Endothelial cell of hepatic sinusoid (primary cell): ENCODE results near the gene HOGA1.

Experiments used
- in situ Hi-C: cut with HindIII; loops from 2 replicates; pipeline ENCODE4 v1.10.0; 2017; ENCODE audit warnings: low sequenced_read_pairs

HOGA1 gene

GRCh38 chr10:97578171-97578844 lies 5.9 kb upstream of the HOGA1 start:
- in situ Hi-C loops = no loop called here

- in situ Hi-C loops = no loop called here
Measured at GRCh38 chr10:97580421-97581367, 3.5 kb upstream of the HOGA1 start.

GRCh38 chr10:97582169-97582568 lies 2.0 kb upstream of the HOGA1 start:
- in situ Hi-C loops = no loop called here

GRCh38 chr10:97583476-97583875 lies 713 bp upstream of the HOGA1 start:
- in situ Hi-C loops = no loop called here

GRCh38 chr10:97584798-97585438 lies 729 bp downstream of the HOGA1 start:
- in situ Hi-C loops = no loop called here

GRCh38 chr10:97585439-97585811 lies 1.2 kb downstream of the HOGA1 start:
- in situ Hi-C loops = no loop called here

GRCh38 chr10:97587183-97587582 lies 3.0 kb downstream of the HOGA1 start:
- in situ Hi-C loops = no loop called here

GRCh38 chr10:97589479-97589878 lies 5.3 kb downstream of the HOGA1 start, which contains the start of gene C10orf62:
C10orf62 (plus strand) TSS chr10:97589721; CDS start chr10:97589898, 177 bp downstream.
- in situ Hi-C loops = no loop called here

- in situ Hi-C loops = no loop called here
Measured at GRCh38 chr10:97590082-97590747, 6.0 kb downstream of the HOGA1 start.

GRCh38 chr10:97590748-97591495 lies 6.7 kb downstream of the HOGA1 start:
- in situ Hi-C loops = no loop called here

- in situ Hi-C loops = no loop called here
Measured at GRCh38 chr10:97593421-97593820, 9.2 kb downstream of the HOGA1 start.

GRCh38 chr10:97596101-97597082 lies 12.2 kb downstream of the HOGA1 start:
- in situ Hi-C loops = loop anchor here (5.0 kb wide), 1 partner anchor 34 kb away; no protein-coding TSS in a partner anchor

GRCh38 chr10:97597778-97598177 lies 13.6 kb downstream of the HOGA1 start:
- in situ Hi-C loops = loop anchor here (5.0 kb wide), 1 partner anchor 35 kb away; no protein-coding TSS in a partner anchor

GRCh38 chr10:97598407-97599271 lies 14.4 kb downstream of the HOGA1 start:
- in situ Hi-C loops = loop anchor here (5.0 kb wide), 1 partner anchor 36 kb away; no protein-coding TSS in a partner anchor

GRCh38 chr10:97599272-97599619 lies 15.1 kb downstream of the HOGA1 start:
- in situ Hi-C loops = loop anchor here (5.0 kb wide), 1 partner anchor 37 kb away; no protein-coding TSS in a partner anchor

- in situ Hi-C loops = no loop called here
Measured at GRCh38 chr10:97600616-97601015, 16.4 kb downstream of the HOGA1 start.

GRCh38 chr10:97601268-97602215 lies 17.4 kb downstream of the HOGA1 start:
- in situ Hi-C loops = no loop called here
